HepG2 (cell line): ENCODE measurements around the gene PYGB. TPM values are rescaled to one million over a fixed set of nuclear protein-coding genes. Genes with fewer than 3 reads are reported as not detected.
A peak's percentile ranks its signal among the peaks of the same experiment; 100 is the strongest.

Experiments
- ATF4 ChIP-seq, 2 experiments: fragments of 450-650 bp in 1 of 2; sonication (generic) in 1 of 2; formaldehyde crosslinking; IDR thresholded peaks; 2 replicates each; pipeline versions ENCODE4 v1.5.0 to v1.8.0; 2020 to 2022; ENCODE audit warnings: mild to moderate bottlenecking in 1 of 2, missing genetic modification reagents in 1 of 2
- CTCF ChIP-seq: sonication (generic); formaldehyde crosslinking; IDR thresholded peaks from 2 replicates; pipeline ENCODE4 v1.5.0; 2020; ENCODE audit warnings: mild to moderate bottlenecking, missing genetic modification reagents, moderate library complexity
- ETV5 ChIP-seq: IDR thresholded peaks from 2 replicates; pipeline ENCODE4 v1.6.1; 2018; ENCODE audit warnings: missing biosample characterization, missing genetic modification reagents, inconsistent platforms, borderline replicate concordance
- FOXA3 ChIP-seq: IDR thresholded peaks from 2 replicates; pipeline ENCODE4 v1.6.1; 2016; ENCODE audit warnings: missing genetic modification reagents, missing compliant biosample characterization
- HOMEZ ChIP-seq: IDR thresholded peaks from 2 replicates; pipeline ENCODE4 v1.6.1; 2016; ENCODE audit warnings: low read depth
- HOXA3 ChIP-seq: sonication (generic); formaldehyde crosslinking; IDR thresholded peaks from 2 replicates; pipeline ENCODE4 v1.5.0; 2020; ENCODE audit warnings: missing genetic modification reagents
- KMT2A ChIP-seq: sonication (generic); formaldehyde crosslinking; IDR thresholded peaks from 2 replicates; pipeline ENCODE4 v1.4.0; 2020; ENCODE audit warnings: missing genetic modification reagents
- MIXL1 ChIP-seq: IDR thresholded peaks from 2 replicates; pipeline ENCODE4 v1.6.1; 2016
- NR2F6 ChIP-seq, 2 experiments: IDR thresholded peaks; 2 replicates each; pipeline ENCODE4 v1.6.1; 2016; ENCODE audit warnings: antibody characterized with exemption in 1 of 2, mild to moderate bottlenecking in 1 of 2
- NRL ChIP-seq: sonication (generic); formaldehyde crosslinking; IDR thresholded peaks from 2 replicates; pipeline ENCODE4 v1.5.0; 2020; ENCODE audit warnings: missing genetic modification reagents, mild to moderate bottlenecking, moderate library complexity, borderline replicate concordance
- PHF20 ChIP-seq: sonication (generic); formaldehyde crosslinking; IDR thresholded peaks from 2 replicates; pipeline ENCODE4 v1.5.0; 2020; ENCODE audit warnings: mild to moderate bottlenecking, missing genetic modification reagents
- SALL1 ChIP-seq: sonication (generic); formaldehyde crosslinking; IDR thresholded peaks from 2 replicates; pipeline ENCODE4 v1.8.0; 2022; ENCODE audit warnings: mild to moderate bottlenecking, missing genetic modification reagents
- TBX2 ChIP-seq: sonication (generic); formaldehyde crosslinking; IDR thresholded peaks from 2 replicates; pipeline ENCODE4 v1.5.0; 2020; ENCODE audit warnings: missing genetic modification reagents, mild to moderate bottlenecking, borderline replicate concordance
- ZBTB38 ChIP-seq: sonication (generic); formaldehyde crosslinking; IDR thresholded peaks from 2 replicates; pipeline ENCODE4 v1.5.1; 2020; ENCODE audit warnings: mild to moderate bottlenecking, missing genetic modification reagents
- ZHX1 ChIP-seq: sonication (generic); formaldehyde crosslinking; IDR thresholded peaks from 2 replicates; pipeline ENCODE4 v1.8.1; 2022; ENCODE audit warnings: low read depth, mild to moderate bottlenecking, missing genetic modification reagents
- ZNF280B ChIP-seq: sonication (generic); formaldehyde crosslinking; IDR thresholded peaks from 2 replicates; pipeline ENCODE4 v1.5.0; 2020; ENCODE audit warnings: missing genetic modification reagents, mild to moderate bottlenecking, borderline replicate concordance
- polyA plus RNA-seq, 8 experiments: library from polyadenylated mRNA; depleted of rRNA in 3 of 8; stranded (reverse) in 7 of 8; unstranded in 1 of 8; fragments of >200 nt; fragmentation: Illumina TruSeq in 4 of 8; extraction: Trizol in 4 of 8; gene quantifications; 2 replicates each; pipeline versions ENCODE4 v1.2.1 to v1.2.3, GENCODE V29; 2011 to 2016; ENCODE audit warnings: low read depth in 4 of 8, missing spikeins in 1 of 8, mixed read lengths in 1 of 8; ENCODE audit not compliant: insufficient read depth in 1 of 8
- total RNA-seq, 5 experiments: library from RNA; depleted of rRNA; stranded (reverse); fragments of >200 nt; fragmentation: Illumina TruSeq; extraction: Trizol; gene quantifications; 2 replicates each; pipeline ENCODE4 v1.2.3, GENCODE V29; 2016; ENCODE audit warnings: low read depth in 1 of 5

Gene PYGB
- total and polyA plus RNA-seq, 2 of the 13 experiments (the other 11 are each of a cell fraction or from before 2014, with no cell fraction given): 24.2 to 86.3 TPM

GRCh38 chr20:25339608-25340007 lies 91.7 kb downstream of the PYGB start (continued):
- TF ChIP-seq CTCF (peak; percentile 16), PHF20 (CRISPR knock-in tag) (no peak), HOXA3 (CRISPR knock-in tag) (peak; percentile 34; the same call in 1 of the 2 replicates), SALL1 (CRISPR knock-in tag) (peak; percentile 45; the same call in 1 of the 2 replicates), TBX2 (CRISPR knock-in tag) (no peak), ETV5 (CRISPR knock-in tag) (peak; percentile 38; the same call in 1 of the 2 replicates), HOMEZ (0 out of 2 replicates have a peak, but pooled peaks have one; percentile 16), MIXL1 (CRISPR knock-in tag) (0 out of 2 replicates have a peak, but pooled peaks have one; percentile 17), ATF4 (CRISPR knock-in tag; IDR thresholded peaks at IDR 0.05) (no peak), ZBTB38 (CRISPR knock-in tag) (peak; percentile 97), KMT2A (0 out of 2 replicates have a peak, but pooled peaks have one; percentile 43), NRL (peak; percentile 52; the same call in 1 of the 2 replicates), FOXA3 (0 out of 2 replicates have a peak, but pooled peaks have one; percentile 6), ZNF280B (0 out of 2 replicates have a peak, but pooled peaks have one; percentile 29), NR2F6 (IDR thresholded peaks at IDR 0.05) (no peak), NR2F6 (CRISPR knock-in tag; IDR thresholded peaks at IDR 0.05) (0 out of 2 replicates have a peak, but pooled peaks have one; percentile 30), ZHX1 (0 out of 2 replicates have a peak, but pooled peaks have one; percentile 47)
